Keratinocyte (primary cell): Measurements from ENCODE around the gene CCBE1. TPM values are rescaled to one million over a fixed set of nuclear protein-coding genes. Genes with fewer than 3 reads are reported as not detected.

ENCODE experiments used
- DNase-seq: peaks from one replicate; pipeline ENCODE4 v3.0.0-alpha.2; 2011; ENCODE audit warnings: low read depth, missing footprints, low spot score
- FAIRE-seq: peaks from 2 replicates; lab custom pipeline; 2011; peaks lifted over from hg19 to GRCh38; lab: Jason Lieb, UNC
- H2AFZ ChIP-seq: 2 replicates; pipeline ENCODE4 v1.6.0; 2012; ENCODE audit warnings: low read length, control low read depth, inconsistent platforms; ENCODE audit not compliant: control insufficient read depth
- H3K27ac ChIP-seq: 2 replicates; pipeline ENCODE4 v1.5.1; 2011; ENCODE audit warnings: low read length; ENCODE audit not compliant: control insufficient read depth, insufficient read depth
- H3K27me3 ChIP-seq: 3 replicates; pipeline ENCODE4 v1.6.0; 2011; ENCODE audit warnings: low read length; ENCODE audit not compliant: control insufficient read depth, insufficient read depth; ENCODE audit errors: extremely low read depth
- H3K36me3 ChIP-seq, 2 experiments: 2 replicates in 1 of 2; 3 replicates in 1 of 2; pipeline ENCODE4 v1.5.1; 2011; ENCODE audit warnings: low read length in 2 of 2, mild to moderate bottlenecking in 1 of 2; ENCODE audit not compliant: control insufficient read depth in 2 of 2, insufficient read depth in 2 of 2; ENCODE audit errors: extremely low read depth in 1 of 2
- H3K4me1 ChIP-seq: 3 replicates; pipeline ENCODE4 v1.5.1; 2011; ENCODE audit warnings: low read length; ENCODE audit not compliant: control insufficient read depth, insufficient read depth; ENCODE audit errors: extremely low read depth
- H3K4me2 ChIP-seq: 3 replicates; pipeline ENCODE4 v1.6.0; 2011; ENCODE audit warnings: low read depth, low read length; ENCODE audit not compliant: control insufficient read depth, insufficient read depth; ENCODE audit errors: extremely low read depth
- H3K4me3 ChIP-seq, 3 experiments: fragments of 200-600 bp in 1 of 3; sonication (generic) in 1 of 3; 2 replicates in 2 of 3; 3 replicates in 1 of 3; pipeline ENCODE4 v1.5.1; 2011 to 2016; ENCODE audit warnings: low read length in 3 of 3, mild to moderate bottlenecking in 3 of 3, control low read depth in 2 of 3, inconsistent platforms in 1 of 3, low read depth in 1 of 3, mixed read lengths in 1 of 3, mixed run types in 1 of 3, moderate library complexity in 1 of 3; ENCODE audit not compliant: control insufficient read depth in 2 of 3, insufficient read depth in 2 of 3; ENCODE audit errors: extremely low read depth in 1 of 3
- H3K79me2 ChIP-seq: 2 replicates; pipeline ENCODE4 v1.6.0; 2012; ENCODE audit warnings: low read length; ENCODE audit not compliant: control insufficient read depth, insufficient read depth
- H3K9ac ChIP-seq: 3 replicates; pipeline ENCODE4 v1.6.0; 2011; ENCODE audit warnings: low read length; ENCODE audit not compliant: control insufficient read depth, insufficient read depth; ENCODE audit errors: extremely low read depth
- H3K9me1 ChIP-seq: 3 replicates; pipeline ENCODE4 v1.6.0; 2011; ENCODE audit warnings: low read length; ENCODE audit not compliant: control insufficient read depth, insufficient read depth; ENCODE audit errors: extremely low read depth
- H3K9me3 ChIP-seq: 2 replicates; pipeline ENCODE4 v1.5.1; 2012; ENCODE audit warnings: low read depth, low read length; ENCODE audit not compliant: control insufficient read depth
- H4K20me1 ChIP-seq: 3 replicates; pipeline ENCODE4 v1.6.0; 2011; ENCODE audit warnings: low read length; ENCODE audit not compliant: control insufficient read depth, insufficient read depth; ENCODE audit errors: extremely low read depth
- EZH2 ChIP-seq: IDR thresholded peaks from one replicate; pipeline ENCODE4 v1.6.1; 2012; ENCODE audit warnings: inconsistent platforms, mild to moderate bottlenecking, low read length, moderate library complexity
- dilution Hi-C: fragments of 300-500 bp; cut with MboI; formaldehyde crosslinking; loops from one replicate; pipeline ENCODE4 v1.7.0; 2020; ENCODE audit warnings: low sequenced_read_pairs; ENCODE audit not compliant: extremely low pct_ligation_motif_present
- polyA plus RNA-seq, 5 experiments: library from polyadenylated mRNA; depleted of rRNA in 3 of 5; stranded (reverse) in 3 of 5; stranded (forward) in 1 of 5; unstranded in 1 of 5; fragments of >200 nt; gene quantifications; 1 replicate in 1 of 5; 2 replicates in 3 of 5; 3 replicates in 1 of 5; pipeline versions ENCODE4 v1.2.1 to v1.2.3, GENCODE V29; 2011 to 2012; ENCODE audit warnings: missing spikeins in 2 of 5, low read depth in 1 of 5, low replicate concordance in 1 of 5
- TF ChIP-seq, protein P1 (sequence below), 3 experiments: IDR thresholded peaks in 1 of 3; conservative IDR thresholded peaks in 1 of 3; optimal IDR thresholded peaks in 1 of 3; 2 replicates in 2 of 3; 3 replicates in 1 of 3; pipeline versions ENCODE3 to v1.5.1; 2011; ENCODE audit warnings: low read length in 3 of 3, mild to moderate bottlenecking in 3 of 3, moderate library complexity in 2 of 3, control low read depth in 1 of 3, inconsistent platforms in 1 of 3; ENCODE audit not compliant: insufficient read depth in 2 of 3; ENCODE audit errors: extremely low read depth in 1 of 3

Gene CCBE1
- polyA plus RNA-seq, 1 donor (not counting 4 experiments of a cell fraction or from before 2014, with no cell fraction given), result 20.1 TPM

- H3K27me3 ChIP-seq, result no peaks in the 10 kb centered on the region
- H3K4me2 ChIP-seq, result no peak overlapping the region
- H3K4me3 ChIP-seq, result no peak overlapping the region
- FAIRE-seq (no peak), DNase-seq (no peak)
- no peaks in the 10 kb centered on the region for H3K9me3 ChIP-seq
- no peak overlapping the region for H2AFZ ChIP-seq
- no peaks in the 10 kb centered on the region for H4K20me1 ChIP-seq
- no peaks in the 10 kb centered on the region for H3K36me3 ChIP-seq
- H3K9ac ChIP-seq, result no peak overlapping the region
- TF ChIP-seq EZH2, result no peak
- TF ChIP-seq, protein P1, sequence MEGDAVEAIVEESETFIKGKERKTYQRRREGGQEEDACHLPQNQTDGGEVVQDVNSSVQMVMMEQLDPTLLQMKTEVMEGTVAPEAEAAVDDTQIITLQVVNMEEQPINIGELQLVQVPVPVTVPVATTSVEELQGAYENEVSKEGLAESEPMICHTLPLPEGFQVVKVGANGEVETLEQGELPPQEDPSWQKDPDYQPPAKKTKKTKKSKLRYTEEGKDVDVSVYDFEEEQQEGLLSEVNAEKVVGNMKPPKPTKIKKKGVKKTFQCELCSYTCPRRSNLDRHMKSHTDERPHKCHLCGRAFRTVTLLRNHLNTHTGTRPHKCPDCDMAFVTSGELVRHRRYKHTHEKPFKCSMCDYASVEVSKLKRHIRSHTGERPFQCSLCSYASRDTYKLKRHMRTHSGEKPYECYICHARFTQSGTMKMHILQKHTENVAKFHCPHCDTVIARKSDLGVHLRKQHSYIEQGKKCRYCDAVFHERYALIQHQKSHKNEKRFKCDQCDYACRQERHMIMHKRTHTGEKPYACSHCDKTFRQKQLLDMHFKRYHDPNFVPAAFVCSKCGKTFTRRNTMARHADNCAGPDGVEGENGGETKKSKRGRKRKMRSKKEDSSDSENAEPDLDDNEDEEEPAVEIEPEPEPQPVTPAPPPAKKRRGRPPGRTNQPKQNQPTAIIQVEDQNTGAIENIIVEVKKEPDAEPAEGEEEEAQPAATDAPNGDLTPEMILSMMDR (optimal IDR thresholded peaks at IDR 0.05 in 1 of 3, IDR thresholded peaks at IDR 0.05 in 1 of 3, conservative IDR thresholded peaks at IDR 0.05 in 1 of 3; ENCODE audit: extremely low read depth in 1 of 3, insufficient read depth in 2 of 3, low read length in 3 of 3), result no peak
- dilution Hi-C loops, result no loop called here
- no peaks in the 10 kb centered on the region for H3K9me1 ChIP-seq
- H3K79me2 ChIP-seq, result no peaks in the 10 kb centered on the region
- H3K4me1 ChIP-seq, result no peaks in the 10 kb centered on the region
- no peak overlapping the region for H3K27ac ChIP-seq
These were observed 176.5 kb downstream of the CCBE1 start for GRCh38 chr18:59520562-59521355.

DNA sequence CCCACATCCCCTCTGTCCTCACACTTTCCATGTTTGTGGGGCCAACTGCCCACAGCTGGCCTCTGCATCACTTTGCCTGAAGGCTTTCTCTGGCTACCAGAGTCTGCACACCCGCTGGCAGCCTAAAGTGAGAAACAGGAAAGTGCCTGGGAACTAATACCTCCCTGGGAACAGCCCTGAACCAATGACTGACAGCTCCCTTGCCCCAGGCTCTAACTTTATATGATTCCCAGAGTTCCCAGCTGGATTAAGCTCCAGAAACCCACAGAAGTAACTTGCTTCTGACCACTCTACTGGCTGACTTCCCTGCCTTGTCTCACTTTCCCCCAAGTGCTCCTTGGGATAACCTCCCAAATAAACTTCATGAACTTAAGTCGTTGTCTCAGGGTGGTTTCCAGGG is 178.5 kb downstream of the CCBE1 start:
- Histone ChIP-seq H2AFZ (no peak overlapping the region), H4K20me1 (no peaks in the 10 kb centered on the region), H3K4me2 (no peak overlapping the region), H3K9ac (no peak overlapping the region), H3K4me3 (no peak overlapping the region), H3K79me2 (no peaks in the 10 kb centered on the region), H3K4me1 (no peaks in the 10 kb centered on the region), H3K27me3 (no peaks in the 10 kb centered on the region), H3K36me3 (no peaks in the 10 kb centered on the region), H3K9me3 (no peaks in the 10 kb centered on the region), H3K9me1 (no peaks in the 10 kb centered on the region), H3K27ac (no peak overlapping the region)
- TF ChIP-seq, protein P1 (optimal IDR thresholded peaks at IDR 0.05 in 1 of 3, IDR thresholded peaks at IDR 0.05 in 1 of 3, conservative IDR thresholded peaks at IDR 0.05 in 1 of 3; ENCODE audit: extremely low read depth in 1 of 3, insufficient read depth in 2 of 3, low read length in 3 of 3), result no peak
- TF ChIP-seq EZH2, result no peak
- FAIRE-seq (no peak), DNase-seq (no peak)
- dilution Hi-C loops, result no loop called here
